ENCODE results near the gene DIDO1.

- TF ChIP-seq POLR2A (IDR thresholded peaks at IDR 0.05) = no peak
- TF ChIP-seq, protein P1, sequence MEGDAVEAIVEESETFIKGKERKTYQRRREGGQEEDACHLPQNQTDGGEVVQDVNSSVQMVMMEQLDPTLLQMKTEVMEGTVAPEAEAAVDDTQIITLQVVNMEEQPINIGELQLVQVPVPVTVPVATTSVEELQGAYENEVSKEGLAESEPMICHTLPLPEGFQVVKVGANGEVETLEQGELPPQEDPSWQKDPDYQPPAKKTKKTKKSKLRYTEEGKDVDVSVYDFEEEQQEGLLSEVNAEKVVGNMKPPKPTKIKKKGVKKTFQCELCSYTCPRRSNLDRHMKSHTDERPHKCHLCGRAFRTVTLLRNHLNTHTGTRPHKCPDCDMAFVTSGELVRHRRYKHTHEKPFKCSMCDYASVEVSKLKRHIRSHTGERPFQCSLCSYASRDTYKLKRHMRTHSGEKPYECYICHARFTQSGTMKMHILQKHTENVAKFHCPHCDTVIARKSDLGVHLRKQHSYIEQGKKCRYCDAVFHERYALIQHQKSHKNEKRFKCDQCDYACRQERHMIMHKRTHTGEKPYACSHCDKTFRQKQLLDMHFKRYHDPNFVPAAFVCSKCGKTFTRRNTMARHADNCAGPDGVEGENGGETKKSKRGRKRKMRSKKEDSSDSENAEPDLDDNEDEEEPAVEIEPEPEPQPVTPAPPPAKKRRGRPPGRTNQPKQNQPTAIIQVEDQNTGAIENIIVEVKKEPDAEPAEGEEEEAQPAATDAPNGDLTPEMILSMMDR (IDR thresholded peaks at IDR 0.05 in 4 of 5, conservative IDR thresholded peaks at IDR 0.05 in 1 of 5) = no peak
These were observed 93.9 kb downstream of the DIDO1 start for GRCh38 chr20:62832212-62832922.

All from gastrocnemius medialis (tissue), 4 donors.